Epithelial cell of prostate (primary cell): ENCODE results near the gene IZUMO1.
A peak's percentile ranks its signal among the peaks of the same experiment; 100 is the strongest.

ENCODE experiments used
- DNase-seq: peaks from one replicate; pipeline ENCODE4 v3.0.0-alpha.2; 2011; ENCODE audit warnings: low read depth, low spot score
- H3K27ac ChIP-seq: fragments of 450-650 bp; 2 replicates; pipeline ENCODE4 v1.5.1; 2017; ENCODE audit warnings: mild to moderate bottlenecking

IZUMO1 gene

GRCh38 chr19:48740164-48740972 lies 6.3 kb downstream of the IZUMO1 start, which contains the start of gene RASIP1:
Gene RASIP1, minus strand, starts transcription at chr19:48740610. Its CDS starts 328 bp downstream, at chr19:48740282.
- no peak for DNase-seq
- no peak within 1 kb of the TSS for H3K27ac ChIP-seq

- H3K27ac ChIP-seq = no peak overlapping the region
Measured at GRCh38 chr19:48739404-48740163, 7.1 kb downstream of the IZUMO1 start.

GRCh38 chr19:48738557-48739403 lies 7.9 kb downstream of the IZUMO1 start:
- no peak overlapping the region for H3K27ac ChIP-seq
- peak; percentile 62 for DNase-seq

More at GRCh38 chr19:48739404-48740163, 7.1 kb downstream of the IZUMO1 start:
- no peak for DNase-seq

- H3K27ac ChIP-seq = no peak overlapping the region
- DNase-seq = no peak
Measured at GRCh38 chr19:48737360-48737998, 9.2 kb downstream of the IZUMO1 start.

- DNase-seq = no peak
- no peak overlapping the region for H3K27ac ChIP-seq
Measured at GRCh38 chr19:48735031-48735615, 11.6 kb downstream of the IZUMO1 start.

GRCh38 chr19:48734625-48735024 lies 12.1 kb downstream of the IZUMO1 start:
- DNase-seq = no peak
- no peak overlapping the region for H3K27ac ChIP-seq

GRCh38 chr19:48731452-48731851 lies 15.3 kb downstream of the IZUMO1 start:
- DNase-seq = no peak
- no peak overlapping the region for H3K27ac ChIP-seq

GRCh38 chr19:48728911-48729664 lies 17.6 kb downstream of the IZUMO1 start:
- DNase-seq = no peak
- no peak overlapping the region for H3K27ac ChIP-seq

- DNase-seq = no peak
Measured at GRCh38 chr19:48726556-48726955, 20.2 kb downstream of the IZUMO1 start.

GRCh38 chr19:48724796-48725753 lies 21.6 kb downstream of the IZUMO1 start:
- peak overlapping the region; percentile 67 for H3K27ac ChIP-seq
- DNase-seq = peak; percentile 18

More at GRCh38 chr19:48726556-48726955, 20.2 kb downstream of the IZUMO1 start:
- H3K27ac ChIP-seq = no peak overlapping the region

GRCh38 chr19:48722196-48722708 lies 24.5 kb downstream of the IZUMO1 start:
- H3K27ac ChIP-seq = no peak overlapping the region
- DNase-seq = no peak

GRCh38 chr19:48720613-48721296 lies 26.0 kb downstream of the IZUMO1 start:
- no peak overlapping the region for H3K27ac ChIP-seq
- DNase-seq = peak; percentile 91

GRCh38 chr19:48720251-48720612 lies 26.5 kb downstream of the IZUMO1 start:
- no peak overlapping the region for H3K27ac ChIP-seq
- no peak for DNase-seq

GRCh38 chr19:48719263-48720171 lies 27.2 kb downstream of the IZUMO1 start, which contains the start of gene MAMSTR:
Gene MAMSTR, minus strand, starts transcription at chr19:48719725. Its CDS starts 694 bp downstream, at chr19:48719031.
- no peak within 1 kb of the TSS for H3K27ac ChIP-seq

GRCh38 chr19:48718711-48719231 lies 27.9 kb downstream of the IZUMO1 start:
- H3K27ac ChIP-seq = no peak overlapping the region
- no peak for DNase-seq

More at GRCh38 chr19:48719263-48720171, 27.2 kb downstream of the IZUMO1 start, which contains the start of gene MAMSTR:
- DNase-seq = no peak
